ENCODE results near the gene XAF1.

DNA sequence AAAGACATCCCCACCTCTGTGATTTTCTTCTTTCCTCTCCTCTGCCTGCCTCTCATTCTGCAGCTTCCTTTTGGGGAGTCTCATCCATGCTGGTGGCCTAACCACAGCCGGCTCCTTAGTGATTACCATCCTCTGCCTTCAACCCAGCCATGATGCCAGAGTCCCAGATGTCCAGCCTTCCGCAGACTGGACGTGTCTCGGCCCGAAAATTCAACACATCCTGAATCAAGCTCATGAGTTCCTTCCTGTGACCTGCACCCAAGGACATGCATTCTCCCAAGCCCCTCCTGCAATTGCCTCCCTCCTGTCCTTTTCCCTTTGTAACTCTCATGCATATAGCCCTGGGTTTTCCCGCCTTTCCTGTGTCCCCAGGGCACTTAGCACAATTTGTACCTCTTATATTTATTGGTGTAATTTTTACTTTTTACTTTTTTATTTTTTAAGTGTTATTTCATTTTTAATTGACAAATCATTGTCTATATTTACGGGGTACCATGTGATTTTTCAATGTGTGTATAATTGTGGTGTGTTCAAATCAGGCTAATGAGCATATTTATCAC, 41.5 kb upstream of the XAF1 start:
- TF ChIP-seq, protein P1, sequence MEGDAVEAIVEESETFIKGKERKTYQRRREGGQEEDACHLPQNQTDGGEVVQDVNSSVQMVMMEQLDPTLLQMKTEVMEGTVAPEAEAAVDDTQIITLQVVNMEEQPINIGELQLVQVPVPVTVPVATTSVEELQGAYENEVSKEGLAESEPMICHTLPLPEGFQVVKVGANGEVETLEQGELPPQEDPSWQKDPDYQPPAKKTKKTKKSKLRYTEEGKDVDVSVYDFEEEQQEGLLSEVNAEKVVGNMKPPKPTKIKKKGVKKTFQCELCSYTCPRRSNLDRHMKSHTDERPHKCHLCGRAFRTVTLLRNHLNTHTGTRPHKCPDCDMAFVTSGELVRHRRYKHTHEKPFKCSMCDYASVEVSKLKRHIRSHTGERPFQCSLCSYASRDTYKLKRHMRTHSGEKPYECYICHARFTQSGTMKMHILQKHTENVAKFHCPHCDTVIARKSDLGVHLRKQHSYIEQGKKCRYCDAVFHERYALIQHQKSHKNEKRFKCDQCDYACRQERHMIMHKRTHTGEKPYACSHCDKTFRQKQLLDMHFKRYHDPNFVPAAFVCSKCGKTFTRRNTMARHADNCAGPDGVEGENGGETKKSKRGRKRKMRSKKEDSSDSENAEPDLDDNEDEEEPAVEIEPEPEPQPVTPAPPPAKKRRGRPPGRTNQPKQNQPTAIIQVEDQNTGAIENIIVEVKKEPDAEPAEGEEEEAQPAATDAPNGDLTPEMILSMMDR (conservative IDR thresholded peaks at IDR 0.05 in 1 of 2, IDR thresholded peaks at IDR 0.05 in 1 of 2; ENCODE audit: low read depth in 1 of 2, low read length in 2 of 2), result no peak
- TF ChIP-seq EZH2 (IDR thresholded peaks at IDR 0.05; ENCODE audit: low read length, missing control alignments), result no peak

Measured in fibroblast of lung (primary cell).